ENCODE measurements around the gene SGK1. TPM values are rescaled to one million over a fixed set of nuclear protein-coding genes. Genes with fewer than 3 reads are reported as not detected.

Gene SGK1
- total RNA-seq, 1 donor from 2014 or later = 15.8 TPM

- H3K27me3 Mint-ChIP-seq (ENCODE audit: insufficient read depth, low read depth) = peaks cover 3% of the 10 kb centered on the region
- TF ChIP-seq EZH2phosphoT487 (IDR thresholded peaks at IDR 0.05) = no peak
- no peak for TF ChIP-seq EZH2 (IDR thresholded peaks at IDR 0.05)
- no peak for TF ChIP-seq CTCF (IDR thresholded peaks at IDR 0.05)
- Histone ChIP-seq H4K20me1 (ENCODE audit: low read depth) (no peaks in the 10 kb centered on the region), H3K27me3 (no peaks in the 10 kb centered on the region), H3K79me2 (ENCODE audit: low read depth) (no peaks in the 10 kb centered on the region), H2AFZ (replicated peaks) (no peak overlapping the region), H3F3A (ENCODE audit: low read depth) (no peaks in the 10 kb centered on the region), H3K27ac (no peak overlapping the region), H3K4me1 (no peaks in the 10 kb centered on the region), H3K9ac (no peak overlapping the region), H3K9me3 (ENCODE audit: low read depth) (no peaks in the 10 kb centered on the region), H3K36me3 (no peaks in the 10 kb centered on the region), H3K4me2 (no peak overlapping the region), H3K4me3 (no peak overlapping the region)
- H3K9me3 Mint-ChIP-seq = peaks cover 13% of the 10 kb centered on the region
- H3K4me3 Mint-ChIP-seq = no peak overlapping the region
- H3K27ac Mint-ChIP-seq = peak overlapping the region; percentile 10
- H3K4me1 Mint-ChIP-seq = peaks cover 10% of the 10 kb centered on the region
- no peak for DNase-seq (ENCODE audit: low spot score)
- peaks cover 1% of the 10 kb centered on the region for H3K36me3 Mint-ChIP-seq
Observed at GRCh38 chr6:134131530-134132139, 186.3 kb downstream of the SGK1 start.

GRCh38 chr6:134128146-134128545 is 189.8 kb downstream of the SGK1 start:
- H2AFZ ChIP-seq (replicated peaks) = no peak overlapping the region
- Mint-ChIP-seq H3K27ac (no peak overlapping the region), H3K36me3 (peaks cover 1% of the 10 kb centered on the region), H3K9me3 (peaks cover 13% of the 10 kb centered on the region), H3K4me3 (no peak overlapping the region), H3K4me1 (peaks cover 2% of the 10 kb centered on the region), H3K27me3 (ENCODE audit: insufficient read depth, low read depth) (peaks cover 3% of the 10 kb centered on the region)
- no peak for DNase-seq (ENCODE audit: low spot score)
- H3K27ac ChIP-seq = no peak overlapping the region
- H3K9me3 ChIP-seq (ENCODE audit: low read depth) = no peaks in the 10 kb centered on the region
- no peaks in the 10 kb centered on the region for H3K79me2 ChIP-seq (ENCODE audit: low read depth)
- H3K4me2 ChIP-seq = no peak overlapping the region
- no peaks in the 10 kb centered on the region for H3K36me3 ChIP-seq
- TF ChIP-seq EZH2 (IDR thresholded peaks at IDR 0.05) (no peak), CTCF (IDR thresholded peaks at IDR 0.05) (no peak), EZH2phosphoT487 (IDR thresholded peaks at IDR 0.05) (no peak)
- H4K20me1 ChIP-seq (ENCODE audit: low read depth) = no peaks in the 10 kb centered on the region
- no peaks in the 10 kb centered on the region for H3K4me1 ChIP-seq
- H3K27me3 ChIP-seq = no peaks in the 10 kb centered on the region
- H3K4me3 ChIP-seq = no peak overlapping the region
- H3K9ac ChIP-seq = no peak overlapping the region
- peaks cover 5% of the 10 kb centered on the region for H3F3A ChIP-seq (ENCODE audit: low read depth)

- Histone ChIP-seq H3K36me3 (no peaks in the 10 kb centered on the region), H3K4me3 (no peak overlapping the region), H3K9me3 (ENCODE audit: low read depth) (no peaks in the 10 kb centered on the region), H4K20me1 (ENCODE audit: low read depth) (no peaks in the 10 kb centered on the region), H3K27ac (no peak overlapping the region), H2AFZ (replicated peaks) (peak overlapping the region; percentile 65), H3K79me2 (ENCODE audit: low read depth) (no peaks in the 10 kb centered on the region), H3K4me1 (no peaks in the 10 kb centered on the region), H3K27me3 (no peaks in the 10 kb centered on the region), H3K4me2 (no peak overlapping the region), H3F3A (ENCODE audit: low read depth) (peaks cover 5% of the 10 kb centered on the region), H3K9ac (no peak overlapping the region)
- DNase-seq (ENCODE audit: low spot score) = peak; percentile 72
- H3K36me3 Mint-ChIP-seq = no peaks in the 10 kb centered on the region
- no peak overlapping the region for H3K27ac Mint-ChIP-seq
- no peak for TF ChIP-seq EZH2phosphoT487 (IDR thresholded peaks at IDR 0.05)
- peak; percentile 80 for TF ChIP-seq CTCF (IDR thresholded peaks at IDR 0.05)
- no peak for TF ChIP-seq EZH2 (IDR thresholded peaks at IDR 0.05)
- H3K4me1 Mint-ChIP-seq = no peaks in the 10 kb centered on the region
- no peaks in the 10 kb centered on the region for H3K9me3 Mint-ChIP-seq
- no peaks in the 10 kb centered on the region for H3K27me3 Mint-ChIP-seq (ENCODE audit: insufficient read depth, low read depth)
- no peak overlapping the region for H3K4me3 Mint-ChIP-seq
Observed at GRCh38 chr6:134123666-134124208, 194.2 kb downstream of the SGK1 start.
